ENCODE data around the gene ZBTB24. TPM values are rescaled to one million over a fixed set of nuclear protein-coding genes. Genes with fewer than 3 reads are reported as not detected.

Gene ZBTB24
- total and polyA plus RNA-seq, 2 donors from 2014 or later = 3.1 to 12.0 TPM

DNA sequence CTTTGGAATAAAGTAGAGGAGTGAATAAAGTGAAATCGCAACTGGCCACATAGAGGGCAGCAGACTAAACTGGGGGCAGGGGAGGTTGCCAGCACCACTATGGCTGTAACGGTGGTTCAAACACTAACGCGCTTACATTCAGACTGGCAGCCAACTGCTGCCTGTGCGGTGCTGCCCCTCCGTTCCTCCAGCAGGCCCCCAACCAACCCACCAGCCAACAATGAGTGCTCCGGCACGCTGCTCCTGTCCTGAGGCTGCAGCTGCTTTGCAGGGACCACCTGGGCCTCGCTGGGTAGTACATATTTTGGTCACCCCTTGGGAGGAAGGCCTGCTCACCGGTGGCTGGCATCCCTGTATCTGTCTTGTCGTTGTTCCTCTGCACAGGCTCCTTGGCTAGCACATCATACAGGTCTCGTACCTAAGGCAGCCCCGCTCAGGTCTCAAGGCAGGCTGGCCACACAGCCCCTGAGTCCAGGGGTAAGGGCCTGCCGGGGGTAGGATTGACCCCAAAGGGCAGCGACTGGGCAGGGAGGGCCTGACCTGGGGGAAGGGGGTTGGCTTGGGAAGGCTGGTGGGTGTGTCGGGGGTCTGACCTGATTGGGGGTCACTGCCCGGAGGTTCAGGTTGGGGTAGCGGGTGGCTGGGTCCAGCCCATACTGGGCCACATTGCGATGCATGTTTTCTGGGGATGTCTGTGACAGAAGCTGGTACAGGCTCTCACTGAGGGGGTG is 33.8 kb downstream of the ZBTB24 start:
- FAIRE-seq = no peak
- Histone ChIP-seq H3K36me3 (ENCODE audit: control insufficient read depth in 2 of 3, insufficient read depth in 3 of 3, low read length in 3 of 3) (peaks cover 0 to 9% (median 3%) of the 10 kb centered on the region in 3 donors), H3K4me1 (ENCODE audit: control insufficient read depth in 2 of 3, insufficient read depth in 2 of 3, low read depth in 1 of 3, low read length in 3 of 3) (peaks cover 0 to 4% (median 0%) of the 10 kb centered on the region in 3 donors), H3K27me3 (ENCODE audit: control insufficient read depth, insufficient read depth, low read length) (no peaks in the 10 kb centered on the region), H3K9ac (ENCODE audit: low read length in 3 of 3) (no peak overlapping the region), H3K4me3 (ENCODE audit: low read length in 3 of 3) (no peak overlapping the region), H3K27ac (ENCODE audit: low read depth in 2 of 2, low read length in 2 of 2) (no peak overlapping the region), H3K9me3 (ENCODE audit: control insufficient read depth in 2 of 3, insufficient read depth in 1 of 3, low read length in 3 of 3) (no peaks in the 10 kb centered on the region)
- intact Hi-C loops (cut with DNase I) = no loop called here
- DNase-seq = no peak
- TF ChIP-seq, protein P1, sequence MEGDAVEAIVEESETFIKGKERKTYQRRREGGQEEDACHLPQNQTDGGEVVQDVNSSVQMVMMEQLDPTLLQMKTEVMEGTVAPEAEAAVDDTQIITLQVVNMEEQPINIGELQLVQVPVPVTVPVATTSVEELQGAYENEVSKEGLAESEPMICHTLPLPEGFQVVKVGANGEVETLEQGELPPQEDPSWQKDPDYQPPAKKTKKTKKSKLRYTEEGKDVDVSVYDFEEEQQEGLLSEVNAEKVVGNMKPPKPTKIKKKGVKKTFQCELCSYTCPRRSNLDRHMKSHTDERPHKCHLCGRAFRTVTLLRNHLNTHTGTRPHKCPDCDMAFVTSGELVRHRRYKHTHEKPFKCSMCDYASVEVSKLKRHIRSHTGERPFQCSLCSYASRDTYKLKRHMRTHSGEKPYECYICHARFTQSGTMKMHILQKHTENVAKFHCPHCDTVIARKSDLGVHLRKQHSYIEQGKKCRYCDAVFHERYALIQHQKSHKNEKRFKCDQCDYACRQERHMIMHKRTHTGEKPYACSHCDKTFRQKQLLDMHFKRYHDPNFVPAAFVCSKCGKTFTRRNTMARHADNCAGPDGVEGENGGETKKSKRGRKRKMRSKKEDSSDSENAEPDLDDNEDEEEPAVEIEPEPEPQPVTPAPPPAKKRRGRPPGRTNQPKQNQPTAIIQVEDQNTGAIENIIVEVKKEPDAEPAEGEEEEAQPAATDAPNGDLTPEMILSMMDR (IDR thresholded peaks at IDR 0.05; ENCODE audit: borderline replicate concordance, extremely low read depth, insufficient read depth) = no peak

DNA sequence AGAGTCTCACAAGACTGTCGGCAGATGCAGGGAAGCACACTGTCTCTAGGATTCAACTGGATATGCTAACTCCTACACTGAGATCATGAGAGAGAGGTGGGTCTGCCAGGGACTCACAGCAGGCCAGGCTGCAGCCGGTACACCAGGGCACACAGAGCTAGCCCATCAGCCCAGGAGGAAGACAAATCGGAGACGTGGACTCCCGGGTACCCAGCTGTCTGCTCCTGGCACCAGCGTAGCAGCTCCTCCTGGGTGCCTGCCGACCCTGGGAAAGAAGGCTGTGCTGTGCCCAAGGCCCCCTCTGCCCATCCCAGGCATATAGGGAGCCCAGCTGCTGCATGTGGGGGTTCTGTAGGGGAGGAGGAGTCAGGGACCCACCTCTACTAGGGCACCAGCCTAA is 34.4 kb downstream of the ZBTB24 start:
- Histone ChIP-seq H3K27me3 (ENCODE audit: control insufficient read depth, insufficient read depth, low read length) (no peaks in the 10 kb centered on the region), H3K36me3 (ENCODE audit: control insufficient read depth in 2 of 3, insufficient read depth in 3 of 3, low read length in 3 of 3) (peaks cover 0 to 9% (median 3%) of the 10 kb centered on the region in 3 donors), H3K9me3 (ENCODE audit: control insufficient read depth in 2 of 3, insufficient read depth in 1 of 3, low read length in 3 of 3) (no peaks in the 10 kb centered on the region), H3K27ac (ENCODE audit: low read depth in 2 of 2, low read length in 2 of 2) (no peak overlapping the region), H3K4me1 (ENCODE audit: control insufficient read depth in 2 of 3, insufficient read depth in 2 of 3, low read depth in 1 of 3, low read length in 3 of 3) (no peaks in the 10 kb centered on the region), H3K4me3 (ENCODE audit: low read length in 3 of 3) (no peak overlapping the region), H3K9ac (ENCODE audit: low read length in 3 of 3) (no peak overlapping the region)
- DNase-seq = no peak
- TF ChIP-seq, protein P1 (IDR thresholded peaks at IDR 0.05; ENCODE audit: borderline replicate concordance, extremely low read depth, insufficient read depth) = no peak
- no peak for FAIRE-seq
- intact Hi-C loops (cut with DNase I) = no loop called here

DNA sequence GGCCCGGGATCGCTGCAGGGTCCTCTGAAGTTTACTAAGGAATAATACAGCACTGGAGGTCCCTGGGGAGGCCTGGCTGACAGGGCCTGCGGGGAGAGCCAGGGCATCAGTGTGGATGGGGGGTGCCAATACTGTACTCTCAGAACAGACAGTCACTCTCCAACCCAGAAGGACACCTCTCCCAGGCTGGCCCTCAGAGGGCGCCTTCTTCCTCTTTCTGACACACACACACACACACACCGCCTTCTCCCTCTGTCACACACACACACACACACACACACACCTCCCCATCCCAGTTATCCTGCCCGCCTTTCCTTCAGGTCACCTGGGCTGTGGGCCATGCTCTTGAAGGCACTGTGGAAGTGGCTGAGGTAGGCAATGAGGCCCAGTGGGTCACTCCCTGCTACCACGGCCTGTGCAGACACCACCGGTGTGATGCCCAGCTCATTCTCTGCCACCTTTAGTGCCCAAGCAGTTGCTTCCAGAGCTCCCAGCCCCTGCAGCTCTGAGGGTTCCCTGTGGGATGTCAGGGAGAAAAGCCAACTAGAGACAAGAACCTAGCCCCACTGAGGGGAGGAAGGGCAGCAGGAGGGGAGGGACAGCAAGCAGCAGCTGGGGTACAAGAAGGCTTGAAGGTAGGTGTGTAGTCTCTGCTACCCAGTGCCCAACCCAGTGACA is 35.0 kb downstream of the ZBTB24 start:
- FAIRE-seq = no peak
- H3K36me3 ChIP-seq (ENCODE audit: control insufficient read depth in 2 of 3, insufficient read depth in 3 of 3, low read length in 3 of 3) = peaks cover 0 to 9% (median 4%) of the 10 kb centered on the region in 3 donors
- no peak overlapping the region for H3K9ac ChIP-seq (ENCODE audit: low read length in 3 of 3)
- no peak overlapping the region for H3K4me3 ChIP-seq (ENCODE audit: low read length in 3 of 3)
- no peak overlapping the region for H3K27ac ChIP-seq (ENCODE audit: low read depth in 2 of 2, low read length in 2 of 2)
- no peaks in the 10 kb centered on the region for H3K4me1 ChIP-seq (ENCODE audit: control insufficient read depth in 2 of 3, insufficient read depth in 2 of 3, low read depth in 1 of 3, low read length in 3 of 3)
- DNase-seq = no peak
- intact Hi-C loops (cut with DNase I) = no loop called here
- no peaks in the 10 kb centered on the region for H3K9me3 ChIP-seq (ENCODE audit: control insufficient read depth in 2 of 3, insufficient read depth in 1 of 3, low read length in 3 of 3)
- TF ChIP-seq, protein P1 (IDR thresholded peaks at IDR 0.05; ENCODE audit: borderline replicate concordance, extremely low read depth, insufficient read depth) = no peak
- H3K27me3 ChIP-seq (ENCODE audit: control insufficient read depth, insufficient read depth, low read length) = no peaks in the 10 kb centered on the region
